K562 (cell line): Measurements from ENCODE around the gene PIGX. TPM values are rescaled to one million over a fixed set of nuclear protein-coding genes. Genes with fewer than 3 reads are reported as not detected.

Source experiments
- CHD7 ChIP-seq: fragments of 200-600 bp; sonication (generic); IDR thresholded peaks from one replicate; pipeline ENCODE4 v1.6.1; 2012; ENCODE audit warnings: mild to moderate bottlenecking, low read depth, low read length, inconsistent platforms
- CTCFL ChIP-seq: IDR thresholded peaks from 2 replicates; pipeline ENCODE4 v1.6.1; 2011; ENCODE audit warnings: borderline replicate concordance, low read depth, mild to moderate bottlenecking, moderate library complexity, low read length; ENCODE audit not compliant: insufficient read depth, poor library complexity, severe bottlenecking
- ESRRB ChIP-seq: fragments of 250-450 bp; sonication (Bioruptor Pico); IDR thresholded peaks from 2 replicates; pipeline ENCODE4 v1.5.0; 2020; ENCODE audit warnings: mild to moderate bottlenecking, moderate library complexity, borderline replicate concordance
- GMEB1 ChIP-seq: fragments of 250-450 bp; sonication (Bioruptor Pico); IDR thresholded peaks from 2 replicates; pipeline ENCODE4 v1.4.0; 2020; ENCODE audit warnings: mild to moderate bottlenecking
- MTA3 ChIP-seq: fragments of 450-650 bp; formaldehyde crosslinking; IDR thresholded peaks from 2 replicates; pipeline ENCODE4 v1.6.1; 2017; ENCODE audit warnings: mild to moderate bottlenecking, borderline replicate concordance
- MYBL2 ChIP-seq, 2 experiments: fragments of 450-650 bp in 1 of 2; sonication (generic) in 1 of 2; formaldehyde crosslinking in 1 of 2; IDR thresholded peaks; 2 replicates each; pipeline versions ENCODE4 v1.6.1 to v1.8.1; 2017 to 2022; ENCODE audit warnings: borderline replicate concordance in 1 of 2, inconsistent platforms in 1 of 2, low read depth in 1 of 2, mild to moderate bottlenecking in 1 of 2, missing genetic modification reagents in 1 of 2, moderate library complexity in 1 of 2
- RCOR1 ChIP-seq, 2 experiments: IDR thresholded peaks; 2 replicates each; pipeline ENCODE4 v1.6.1; 2012; ENCODE audit warnings: low read depth in 2 of 2, low read length in 2 of 2, borderline replicate concordance in 1 of 2, improper control_type of control experiment in 1 of 2
- SP2 ChIP-seq: IDR thresholded peaks from 2 replicates; pipeline ENCODE4 v1.6.1; 2011; ENCODE audit warnings: mild to moderate bottlenecking, low read depth, low read length, moderate library complexity; ENCODE audit not compliant: poor library complexity, severe bottlenecking; ENCODE audit errors: extremely low read depth
- ZNF274 ChIP-seq: IDR thresholded peaks from 2 replicates; pipeline ENCODE4 v1.6.1; 2011; ENCODE audit warnings: low read depth, mild to moderate bottlenecking, low read length, moderate library complexity, borderline replicate concordance
- ZNF507 ChIP-seq: conservative IDR thresholded peaks from 2 replicates; pipeline ENCODE4 v1.6.1; 2017; ENCODE audit warnings: missing genetic modification characterization, missing compliant biosample characterization
- polyA plus RNA-seq, 8 experiments: library from polyadenylated mRNA; depleted of rRNA in 4 of 8; stranded (reverse) in 5 of 8; unstranded in 3 of 8; fragments of >200 nt; fragmentation: Nextera tagmentation in 2 of 8; fragmentation: Illumina TruSeq in 1 of 8; extraction: Ambion mirVana in 2 of 8; extraction: Trizol in 1 of 8; gene quantifications; 2 replicates each; pipeline versions ENCODE4 v1.2.1 to v1.2.3, GENCODE V29; 2011 to 2014; ENCODE audit warnings: inconsistent platforms in 1 of 8, missing spikeins in 1 of 8
- total RNA-seq, 7 experiments: library from RNA; depleted of rRNA in 6 of 7; stranded (reverse); fragments of >200 nt in 6 of 7; fragmentation: Illumina TruSeq in 2 of 7; extraction: Trizol in 2 of 7; gene quantifications; 2 replicates each; pipeline versions ENCODE4 v1.2.1 to v1.2.3, GENCODE V29; 2011 to 2021; ENCODE audit warnings: low replicate concordance in 1 of 7

Gene PIGX
- total and polyA plus RNA-seq, 9 of the 15 experiments (the other 6 are each of a cell fraction or from before 2014, with no cell fraction given): 3.7 to 36.3 (median 26.9) TPM

- TF ChIP-seq MTA3 (no peak), MYBL2 (IDR thresholded peaks at IDR 0.05; ENCODE audit: low read depth) (no peak), MYBL2 (CRISPR knock-in tag; IDR thresholded peaks at IDR 0.05; ENCODE audit: borderline replicate concordance) (no peak), SP2 (no peak), GMEB1 (CRISPR knock-in tag) (no peak), ZNF507 (tag) (no peak), CTCFL (no peak), ZNF274 (no peak), RCOR1 (IDR thresholded peaks at IDR 0.05; ENCODE audit: borderline replicate concordance in 1 of 2, low read depth in 2 of 2, low read length in 2 of 2) (no peak), CHD7 (no peak), ESRRB (no peak)
Measured at GRCh38 chr3:196757876-196758739, 45.9 kb downstream of the PIGX start (continued).
